Endodermal cell (in vitro differentiated cells): Measurements from ENCODE around the gene AATF. TPM values are rescaled to one million over a fixed set of nuclear protein-coding genes. Genes with fewer than 3 reads are reported as not detected.

ENCODE experiments used
- DNase-seq: peaks from one replicate; pipeline ENCODE4 v3.0.0-alpha.2; 2017
- H3K27ac ChIP-seq: 2 replicates; pipeline ENCODE4 v1.5.1; 2013; ENCODE audit warnings: mild to moderate bottlenecking, low read depth, low read length, moderate library complexity
- H3K27me3 ChIP-seq: 2 replicates; pipeline ENCODE4 v1.6.1; 2013; ENCODE audit warnings: mild to moderate bottlenecking, low read length, moderate library complexity; ENCODE audit not compliant: insufficient read depth, control insufficient read depth, poor library complexity, severe bottlenecking
- H3K36me3 ChIP-seq: 2 replicates; pipeline ENCODE4 v1.7.0; 2013; ENCODE audit warnings: mild to moderate bottlenecking, low read length, moderate library complexity; ENCODE audit not compliant: control insufficient read depth, insufficient read depth
- H3K4me1 ChIP-seq: one replicate; pipeline ENCODE4 v1.7.0; 2013; ENCODE audit warnings: low read length; ENCODE audit not compliant: control insufficient read depth, insufficient read depth
- H3K4me3 ChIP-seq: 2 replicates; pipeline ENCODE4 v1.5.1; 2013; ENCODE audit warnings: mild to moderate bottlenecking, low read length, moderate library complexity
- H3K9ac ChIP-seq: 2 replicates; pipeline ENCODE4 v1.6.1; 2013; ENCODE audit warnings: mild to moderate bottlenecking, low read length, moderate library complexity; ENCODE audit not compliant: poor library complexity, severe bottlenecking; ENCODE audit errors: extremely low read depth
- H3K9me3 ChIP-seq: 2 replicates; pipeline ENCODE4 v1.6.1; 2013; ENCODE audit warnings: mild to moderate bottlenecking, low read length, moderate library complexity; ENCODE audit not compliant: control insufficient read depth
- H3K27ac Mint-ChIP-seq: 2 replicates; pipeline ENCODE4 v1.8.0; 2020; ENCODE audit warnings: mixed read lengths
- H3K27me3 Mint-ChIP-seq: 2 replicates; pipeline ENCODE4 v1.8.0; 2021; ENCODE audit warnings: mild to moderate bottlenecking, mixed read lengths; ENCODE audit not compliant: insufficient read depth
- H3K36me3 Mint-ChIP-seq: 2 replicates; pipeline ENCODE4 v1.8.0; 2020; ENCODE audit warnings: low read depth, mixed read lengths
- H3K4me1 Mint-ChIP-seq: 2 replicates; pipeline ENCODE4 v1.8.0; 2020; ENCODE audit warnings: mixed read lengths
- H3K4me3 Mint-ChIP-seq: 2 replicates; pipeline ENCODE4 v1.8.0; 2020; ENCODE audit warnings: mild to moderate bottlenecking, moderate library complexity, mixed read lengths
- H3K9me3 Mint-ChIP-seq: 2 replicates; pipeline ENCODE4 v1.8.0; 2020; ENCODE audit warnings: mild to moderate bottlenecking, mixed read lengths
- CTCF ChIP-seq: fragments of 200-600 bp; sonication (generic); conservative IDR thresholded peaks from 2 replicates; pipeline ENCODE4 v1.5.0; 2021; ENCODE audit warnings: antibody characterized with exemption, mild to moderate bottlenecking
- WGBS, 2 experiments: methylation state at CpG; one replicate each; pipeline versions ENCODE4 v1.1.5 to v1.1.7; 2013; ENCODE audit warnings: missing lambda C conversion rate in 2 of 2, mixed read lengths in 1 of 2; ENCODE audit not compliant: insufficient coverage in 1 of 2, insufficient read length in 1 of 2; 5-methylcytosine and 5-hydroxymethylcytosine counted together
- total RNA-seq, 2 donors: library from RNA; stranded (reverse); fragmentation: NEBNext Ultra II Directional in 1 of 2; extraction: Animal tissue kit (Norgen Biotek cat#: 25700) in 1 of 2; gene quantifications; 2 replicates in 1 of 2; 3 replicates in 1 of 2; pipeline ENCODE4 v1.2.1, GENCODE V29; 2021

AATF gene
- total RNA-seq, 2 donors from 2014 or later, result 90.7 TPM

GRCh38 chr17:36977568-36977967, 28.8 kb downstream of the AATF start:
- Histone ChIP-seq H3K27ac (no peak overlapping the region), H3K27me3 (no peaks in the 10 kb centered on the region), H3K9me3 (no peaks in the 10 kb centered on the region), H3K36me3 (peaks cover 15% of the 10 kb centered on the region), H3K4me1 (no peaks in the 10 kb centered on the region), H3K9ac (no peak overlapping the region), H3K4me3 (no peak overlapping the region)
- H3K27ac Mint-ChIP-seq, result no peak overlapping the region
- WGBS, 2 experiments, result 100% methylated on average over 1 of the region's 2 CpGs; no CpG with 5 or more reads in 1 of the 2 experiments
- no peaks in the 10 kb centered on the region for H3K27me3 Mint-ChIP-seq
- TF ChIP-seq CTCF, result no peak
- peaks cover 12% of the 10 kb centered on the region for H3K36me3 Mint-ChIP-seq
- peaks cover 17% of the 10 kb centered on the region for H3K4me1 Mint-ChIP-seq
- no peak for DNase-seq
- H3K9me3 Mint-ChIP-seq, result no peaks in the 10 kb centered on the region
- H3K4me3 Mint-ChIP-seq, result no peak overlapping the region

GRCh38 chr17:36978810-36979564, 30.2 kb downstream of the AATF start:
- Mint-ChIP-seq H3K36me3 (peaks cover 14% of the 10 kb centered on the region), H3K9me3 (no peaks in the 10 kb centered on the region), H3K27me3 (no peaks in the 10 kb centered on the region), H3K4me3 (no peak overlapping the region), H3K27ac (peak overlapping the region; percentile 14), H3K4me1 (peaks cover 12% of the 10 kb centered on the region)
- Histone ChIP-seq H3K9me3 (no peaks in the 10 kb centered on the region), H3K4me3 (no peak overlapping the region), H3K27ac (no peak overlapping the region), H3K4me1 (no peaks in the 10 kb centered on the region), H3K27me3 (no peaks in the 10 kb centered on the region), H3K36me3 (peaks cover 27% of the 10 kb centered on the region), H3K9ac (no peak overlapping the region)
- DNase-seq, result no peak
- WGBS, 2 experiments, result 83 to 91% methylated on average over 9 to 11 of the region's 11 CpGs
- TF ChIP-seq CTCF, result no peak

- Mint-ChIP-seq H3K4me3 (no peak overlapping the region), H3K9me3 (no peaks in the 10 kb centered on the region), H3K27ac (no peak overlapping the region), H3K27me3 (no peaks in the 10 kb centered on the region), H3K4me1 (peaks cover 12% of the 10 kb centered on the region), H3K36me3 (peaks cover 14% of the 10 kb centered on the region)
- H3K4me1 ChIP-seq, result no peaks in the 10 kb centered on the region
- WGBS, 2 experiments, result 90% methylated on average over 3 of the region's 4 CpGs; no CpG with 5 or more reads in 1 of the 2 experiments
- no peaks in the 10 kb centered on the region for H3K27me3 ChIP-seq
- peaks cover 32% of the 10 kb centered on the region for H3K36me3 ChIP-seq
- H3K9me3 ChIP-seq, result no peaks in the 10 kb centered on the region
- no peak overlapping the region for H3K27ac ChIP-seq
- no peak for DNase-seq
- TF ChIP-seq CTCF, result no peak
- no peak overlapping the region for H3K9ac ChIP-seq
- no peak overlapping the region for H3K4me3 ChIP-seq
Measured at GRCh38 chr17:36979565-36979941, 30.8 kb downstream of the AATF start.
